LNCAP (cell line): ENCODE results near the gene PRKRIP1.

Experiments
- TF ChIP-seq, protein P1 (sequence below): fragments of 450-650 bp; IDR thresholded peaks from 2 replicates; pipeline ENCODE4 v1.5.1; 2017; ENCODE audit warnings: mild to moderate bottlenecking

Gene PRKRIP1

DNA sequence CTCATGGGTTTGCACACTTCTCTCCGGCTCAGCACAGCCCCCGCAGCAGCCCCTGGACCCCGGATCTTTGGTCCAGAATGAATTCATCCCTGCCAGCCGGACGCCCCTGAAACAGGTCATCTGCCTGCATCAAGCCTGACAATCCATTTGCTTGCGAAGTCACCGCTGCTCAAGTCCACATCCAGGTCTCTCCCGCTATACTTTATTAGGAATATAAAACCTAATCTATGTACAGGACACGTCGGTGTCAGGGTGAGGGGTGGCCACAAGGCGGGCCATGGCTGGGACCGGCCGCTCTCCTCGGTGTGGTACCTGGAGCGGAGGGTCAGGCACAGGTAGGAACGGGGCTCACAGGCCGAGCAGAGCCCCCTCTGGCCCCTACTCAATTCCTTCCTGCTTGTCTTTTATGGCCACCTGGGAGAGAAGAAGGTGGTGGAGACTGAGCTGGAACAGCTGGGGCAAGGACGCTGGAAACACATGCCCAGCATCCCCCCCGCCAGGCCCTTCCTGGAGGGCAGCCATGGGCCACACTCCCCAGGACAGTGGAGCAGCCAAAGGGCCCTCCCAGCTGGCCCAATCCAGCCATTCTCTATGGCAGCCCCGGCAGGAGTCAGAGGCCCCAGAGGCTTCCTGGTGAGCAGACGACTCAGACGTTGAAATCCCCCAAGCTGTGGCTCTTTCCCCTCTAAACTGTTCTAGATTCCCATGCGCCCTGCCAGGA is 77.3 kb downstream of the PRKRIP1 start:
- TF ChIP-seq, protein P1, sequence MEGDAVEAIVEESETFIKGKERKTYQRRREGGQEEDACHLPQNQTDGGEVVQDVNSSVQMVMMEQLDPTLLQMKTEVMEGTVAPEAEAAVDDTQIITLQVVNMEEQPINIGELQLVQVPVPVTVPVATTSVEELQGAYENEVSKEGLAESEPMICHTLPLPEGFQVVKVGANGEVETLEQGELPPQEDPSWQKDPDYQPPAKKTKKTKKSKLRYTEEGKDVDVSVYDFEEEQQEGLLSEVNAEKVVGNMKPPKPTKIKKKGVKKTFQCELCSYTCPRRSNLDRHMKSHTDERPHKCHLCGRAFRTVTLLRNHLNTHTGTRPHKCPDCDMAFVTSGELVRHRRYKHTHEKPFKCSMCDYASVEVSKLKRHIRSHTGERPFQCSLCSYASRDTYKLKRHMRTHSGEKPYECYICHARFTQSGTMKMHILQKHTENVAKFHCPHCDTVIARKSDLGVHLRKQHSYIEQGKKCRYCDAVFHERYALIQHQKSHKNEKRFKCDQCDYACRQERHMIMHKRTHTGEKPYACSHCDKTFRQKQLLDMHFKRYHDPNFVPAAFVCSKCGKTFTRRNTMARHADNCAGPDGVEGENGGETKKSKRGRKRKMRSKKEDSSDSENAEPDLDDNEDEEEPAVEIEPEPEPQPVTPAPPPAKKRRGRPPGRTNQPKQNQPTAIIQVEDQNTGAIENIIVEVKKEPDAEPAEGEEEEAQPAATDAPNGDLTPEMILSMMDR, result no peak
